AG04449 (cell line): Measurements from ENCODE around the gene ACMSD.

Experiments used
- CTCF ChIA-PET: fragments of 350-600 bp; formaldehyde crosslinking; extraction: SDS; loops from one replicate; lab custom pipeline; 2021; ENCODE audit warnings: antibody characterized with exemption; lab: Yijun Ruan, JAX
- POLR2A ChIA-PET: fragments of 400-600, 350-600 bp; formaldehyde crosslinking; extraction: SDS; loops from one replicate; lab custom pipeline; 2020; ENCODE audit warnings: antibody characterized with exemption, inconsistent platforms; lab: Yijun Ruan, JAX
- DNase-seq: peaks from one replicate; pipeline ENCODE4 v3.0.0-alpha.2; 2010; ENCODE audit warnings: low read depth, low spot score
- H3K4me3 ChIP-seq: 2 replicates; pipeline ENCODE4 v1.5.1; 2011; ENCODE audit warnings: low read depth, mild to moderate bottlenecking, control low read depth, low read length
- TF ChIP-seq, protein P1 (sequence below): IDR thresholded peaks from one replicate; pipeline ENCODE4 v1.5.1; 2011; ENCODE audit warnings: mild to moderate bottlenecking, moderate library complexity, low read length, control low read depth, inconsistent platforms; ENCODE audit not compliant: insufficient read depth; ENCODE audit errors: missing control alignments

ACMSD gene

DNA sequence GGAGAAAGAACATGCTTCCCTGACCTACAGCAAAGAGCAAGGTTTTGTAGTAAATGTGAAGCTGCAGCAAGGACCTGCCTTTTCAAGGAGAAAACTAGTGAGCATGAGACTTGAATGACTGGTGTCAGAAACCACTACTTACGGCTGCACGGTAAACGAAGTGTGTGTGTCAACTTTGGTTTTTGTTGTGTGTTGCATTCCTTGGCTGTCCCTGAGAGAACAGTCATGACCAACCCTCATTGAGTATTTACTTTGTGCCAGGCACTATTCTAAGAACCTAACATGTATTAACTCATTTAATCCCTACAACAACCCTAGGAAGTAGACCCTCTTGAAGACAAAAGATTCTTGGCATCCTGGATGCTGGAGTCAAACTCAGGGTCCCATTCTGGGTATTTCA is 22.8 kb downstream of the ACMSD start:
- CTCF ChIA-PET, result no interaction called here
- TF ChIP-seq, protein P1, sequence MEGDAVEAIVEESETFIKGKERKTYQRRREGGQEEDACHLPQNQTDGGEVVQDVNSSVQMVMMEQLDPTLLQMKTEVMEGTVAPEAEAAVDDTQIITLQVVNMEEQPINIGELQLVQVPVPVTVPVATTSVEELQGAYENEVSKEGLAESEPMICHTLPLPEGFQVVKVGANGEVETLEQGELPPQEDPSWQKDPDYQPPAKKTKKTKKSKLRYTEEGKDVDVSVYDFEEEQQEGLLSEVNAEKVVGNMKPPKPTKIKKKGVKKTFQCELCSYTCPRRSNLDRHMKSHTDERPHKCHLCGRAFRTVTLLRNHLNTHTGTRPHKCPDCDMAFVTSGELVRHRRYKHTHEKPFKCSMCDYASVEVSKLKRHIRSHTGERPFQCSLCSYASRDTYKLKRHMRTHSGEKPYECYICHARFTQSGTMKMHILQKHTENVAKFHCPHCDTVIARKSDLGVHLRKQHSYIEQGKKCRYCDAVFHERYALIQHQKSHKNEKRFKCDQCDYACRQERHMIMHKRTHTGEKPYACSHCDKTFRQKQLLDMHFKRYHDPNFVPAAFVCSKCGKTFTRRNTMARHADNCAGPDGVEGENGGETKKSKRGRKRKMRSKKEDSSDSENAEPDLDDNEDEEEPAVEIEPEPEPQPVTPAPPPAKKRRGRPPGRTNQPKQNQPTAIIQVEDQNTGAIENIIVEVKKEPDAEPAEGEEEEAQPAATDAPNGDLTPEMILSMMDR, result no peak
- POLR2A ChIA-PET, result no interaction called here

GRCh38 chr2:134862069-134862468 is 23.7 kb downstream of the ACMSD start:
- TF ChIP-seq, protein P1, result no peak
- ChIA-PET POLR2A (no interaction called here), CTCF (no interaction called here)
- no peak overlapping the region for H3K4me3 ChIP-seq
- no peak for DNase-seq

More for the DNA sequence above, 22.8 kb downstream of the ACMSD start:
- no peak for DNase-seq
- H3K4me3 ChIP-seq, result no peak overlapping the region

- DNase-seq, result no peak
- ChIA-PET CTCF (no interaction called here), POLR2A (no interaction called here)
- TF ChIP-seq, protein P1, result no peak
- H3K4me3 ChIP-seq, result no peak overlapping the region
Observed at GRCh38 chr2:134862674-134863073, 24.3 kb downstream of the ACMSD start.

DNA sequence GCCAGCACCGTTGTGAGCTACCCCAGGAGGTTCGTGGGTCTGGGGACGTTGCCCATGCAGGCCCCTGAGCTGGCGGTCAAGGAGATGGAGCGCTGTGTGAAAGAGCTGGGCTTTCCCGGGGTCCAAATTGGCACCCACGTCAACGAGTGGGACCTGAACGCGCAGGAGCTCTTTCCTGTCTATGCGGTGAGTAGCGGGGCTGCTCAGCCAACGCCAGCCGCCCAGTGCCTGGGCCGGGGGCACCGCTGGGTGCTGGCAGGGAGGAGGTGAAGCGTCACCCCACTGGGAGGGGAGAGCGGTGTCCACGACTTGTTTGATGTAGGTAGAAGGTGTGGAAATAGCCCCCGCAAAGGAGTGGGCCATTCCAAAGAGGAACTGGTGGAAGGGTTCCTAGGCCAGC is 25.0 kb downstream of the ACMSD start:
- DNase-seq, result no peak
- TF ChIP-seq, protein P1, result no peak
- POLR2A ChIA-PET, result no interaction called here
- H3K4me3 ChIP-seq, result no peak overlapping the region
- CTCF ChIA-PET, result no interaction called here

- DNase-seq, result no peak
- H3K4me3 ChIP-seq, result no peak overlapping the region
- POLR2A ChIA-PET, result no interaction called here
- CTCF ChIA-PET, result interaction anchor here (1.1 kb wide), 1 partner anchor 10 kb away, joined by 3 read pairs; no protein-coding TSS in a partner anchor
- TF ChIP-seq, protein P1, result no peak
Observed at GRCh38 chr2:134865067-134865787, 26.8 kb downstream of the ACMSD start.

- TF ChIP-seq, protein P1, result no peak
- peak; percentile 17 for DNase-seq
- ChIA-PET CTCF (no interaction called here), POLR2A (no interaction called here)
- H3K4me3 ChIP-seq, result no peak overlapping the region
Observed at GRCh38 chr2:134866498-134867099, 28.2 kb downstream of the ACMSD start.
